PC-9 (cell line): ENCODE results near the gene SNX11. TPM values are rescaled to one million over a fixed set of nuclear protein-coding genes. Genes with fewer than 3 reads are reported as not detected.
A peak's percentile ranks its signal among the peaks of the same experiment; 100 is the strongest.

Experiments
- BruUV-seq: library from RNA; stranded (reverse); fragments of 400-500 nt; replicated peaks from 2 replicates; lab custom pipeline; 2021; lab: Mats Ljungman, UMichigan
- CTCF ChIA-PET: fragments of 300-600 bp; sonication (Branson Sonifier 250); formaldehyde crosslinking; loops from one replicate; lab custom pipeline; 2022; ENCODE audit warnings: antibody characterized with exemption; lab: Charles Lee
- POLR2A ChIA-PET: fragments of 300-600 bp; sonication (Branson Sonifier 250); formaldehyde crosslinking; loops from one replicate; lab custom pipeline; 2022; ENCODE audit warnings: antibody characterized with exemption; ENCODE audit not compliant: unreplicated experiment; lab: Charles Lee
- DNase-seq, 2 experiments: peaks; one replicate each; pipeline versions ENCODE4 v3.0.0 to v3.0.0-alpha.2; 2015 to 2022; ENCODE audit warnings: mixed read lengths in 1 of 2
- H2AFZ ChIP-seq: fragments of 200-600 bp; sonication (generic); 2 replicates; pipeline ENCODE4 v1.8.1; 2017; ENCODE audit warnings: antibody characterized with exemption
- H3F3A ChIP-seq: fragments of 200-600 bp; sonication (generic); 2 replicates; pipeline ENCODE4 v1.8.1; 2017; ENCODE audit warnings: antibody characterized with exemption, mild to moderate bottlenecking, low read depth; ENCODE audit not compliant: insufficient read depth
- H3K27ac ChIP-seq: fragments of 200-600 bp; sonication (generic); 2 replicates; pipeline ENCODE4 v1.6.1; 2016; ENCODE audit warnings: mixed run types
- H3K27me3 ChIP-seq: fragments of 200-600 bp; sonication (generic); 2 replicates; pipeline ENCODE4 v1.6.1; 2016; ENCODE audit warnings: low read depth, mixed run types; ENCODE audit not compliant: insufficient read depth
- H3K36me3 ChIP-seq: fragments of 200-600 bp; sonication (generic); 2 replicates; pipeline ENCODE4 v1.6.1; 2016; ENCODE audit warnings: low read depth, mixed run types
- H3K4me1 ChIP-seq: fragments of 200-600 bp; sonication (generic); replicated peaks from 2 replicates; pipeline ENCODE4 v1.6.1; 2016; ENCODE audit warnings: mixed run types; ENCODE audit not compliant: insufficient read depth
- H3K4me2 ChIP-seq: fragments of 200-600 bp; sonication (generic); 2 replicates; pipeline ENCODE4 v1.6.1; 2017; ENCODE audit warnings: mixed run types
- H3K4me3 ChIP-seq: fragments of 200-600 bp; sonication (generic); 2 replicates; pipeline ENCODE4 v1.6.1; 2016; ENCODE audit warnings: mixed run types
- H3K79me2 ChIP-seq: fragments of 200-600 bp; sonication (generic); 2 replicates; pipeline ENCODE4 v1.6.1; 2017; ENCODE audit warnings: low read depth, mixed run types
- H3K9me2 ChIP-seq: fragments of 200-600 bp; sonication (generic); 2 replicates; pipeline ENCODE4 v1.8.1; 2017; ENCODE audit warnings: mild to moderate bottlenecking; ENCODE audit not compliant: insufficient read depth
- H3K9me3 ChIP-seq: fragments of 200-600 bp; sonication (generic); 2 replicates; pipeline ENCODE4 v1.8.1; 2016; ENCODE audit warnings: low read depth; ENCODE audit not compliant: insufficient read depth
- H4K20me1 ChIP-seq: fragments of 200-600 bp; sonication (generic); 2 replicates; pipeline ENCODE4 v1.8.1; 2017; ENCODE audit not compliant: insufficient read depth
- CTCF ChIP-seq: fragments of 200-600 bp; sonication (generic); conservative IDR thresholded peaks from 2 replicates; pipeline ENCODE4 v1.6.1; 2017; ENCODE audit warnings: mixed run types, antibody characterized with exemption, mild to moderate bottlenecking, moderate library complexity
- EZH2 ChIP-seq: fragments of 200-600 bp; sonication (generic); IDR thresholded peaks from 2 replicates; pipeline ENCODE4 v1.8.0; 2017; ENCODE audit warnings: antibody characterized with exemption, low read depth
- intact Hi-C: fragments of 100-400 bp; cut with micrococcal nuclease; formaldehyde crosslinking; loops from one replicate; pipeline ENCODE4 v1.10.0; 2022; ENCODE audit not compliant: unreplicated experiment
- total RNA-seq: library from RNA; stranded (reverse); gene quantifications from 2 replicates; pipeline ENCODE4 v1.2.3, GENCODE V29; 2021

The SNX11 gene
- total RNA-seq, 1 experiment from 2014 or later: 16.0 TPM

- no peaks in the 10 kb centered on the region for H3K9me2 ChIP-seq
- H3K4me3 ChIP-seq: no peak overlapping the region
- peak overlapping the region; percentile 14; the same call in 1 of the 2 replicates for H3K4me2 ChIP-seq
- no peaks in the 10 kb centered on the region for H3K9me3 ChIP-seq
- no peak for DNase-seq
- no peak for TF ChIP-seq CTCF
- no peak for TF ChIP-seq EZH2
- H4K20me1 ChIP-seq: no peaks in the 10 kb centered on the region
- H3K36me3 ChIP-seq: no peaks in the 10 kb centered on the region
- CTCF ChIA-PET: no interaction called here
- H3F3A ChIP-seq: no peaks in the 10 kb centered on the region
- H3K79me2 ChIP-seq: no peaks in the 10 kb centered on the region
- H3K4me1 ChIP-seq: no peaks in the 10 kb centered on the region
- POLR2A ChIA-PET: no interaction called here
- H3K27ac ChIP-seq: no peak overlapping the region
- no peak overlapping the region for H2AFZ ChIP-seq
- no TSS peak for BruUV-seq
- intact Hi-C loops: no loop called here
- H3K27me3 ChIP-seq: peaks cover 68% of the 10 kb centered on the region
Observed at GRCh38 chr17:48148029-48148770, 40.6 kb downstream of the SNX11 start.

- intact Hi-C loops: no loop called here
- Histone ChIP-seq H3F3A (no peaks in the 10 kb centered on the region), H3K27ac (no peak overlapping the region), H2AFZ (no peak overlapping the region), H3K4me1 (no peaks in the 10 kb centered on the region; the same call in 1 of the 2 replicates), H3K36me3 (no peaks in the 10 kb centered on the region), H3K4me3 (no peak overlapping the region), H3K79me2 (no peaks in the 10 kb centered on the region), H3K4me2 (no peak overlapping the region), H4K20me1 (no peaks in the 10 kb centered on the region), H3K27me3 (peaks cover 62% of the 10 kb centered on the region), H3K9me3 (no peaks in the 10 kb centered on the region), H3K9me2 (no peaks in the 10 kb centered on the region)
- no TSS peak for BruUV-seq
- TF ChIP-seq EZH2 (no peak), CTCF (no peak)
- ChIA-PET POLR2A (no interaction called here), CTCF (no interaction called here)
- no peak for DNase-seq
Observed at GRCh38 chr17:48148854-48149786, 41.6 kb downstream of the SNX11 start.

- ChIA-PET POLR2A (no interaction called here), CTCF (no interaction called here)
- no peaks in the 10 kb centered on the region for H3K79me2 ChIP-seq
- H2AFZ ChIP-seq: no peak overlapping the region
- no peak overlapping the region for H3K27ac ChIP-seq
- H4K20me1 ChIP-seq: no peaks in the 10 kb centered on the region
- peaks cover 56% of the 10 kb centered on the region for H3K27me3 ChIP-seq
- TF ChIP-seq CTCF (no peak), EZH2 (no peak)
- no peak overlapping the region for H3K4me3 ChIP-seq
- no peak overlapping the region for H3K4me2 ChIP-seq
- intact Hi-C loops: loop anchor here (5.0 to 10.0 kb wide), 2 partner anchors 467 to 725 kb away; partner anchors contain the start of gene HOXB8
- no peaks in the 10 kb centered on the region for H3F3A ChIP-seq
- DNase-seq: no peak
- no peaks in the 10 kb centered on the region; the same call in 1 of the 2 replicates for H3K4me1 ChIP-seq
- H3K36me3 ChIP-seq: no peaks in the 10 kb centered on the region
- BruUV-seq: no TSS peak
- H3K9me3 ChIP-seq: no peaks in the 10 kb centered on the region
- H3K9me2 ChIP-seq: no peaks in the 10 kb centered on the region
Observed at GRCh38 chr17:48149787-48150463, 42.4 kb downstream of the SNX11 start.
